Measurements from ENCODE around the gene MACF1. TPM values are rescaled to one million over a fixed set of nuclear protein-coding genes. Genes with fewer than 3 reads are reported as not detected.
A peak's percentile ranks its signal among the peaks of the same experiment; 100 is the strongest.

Gene MACF1
- total RNA-seq, 4 donors from 2014 or later: 187 to 436 (median 261) TPM

DNA sequence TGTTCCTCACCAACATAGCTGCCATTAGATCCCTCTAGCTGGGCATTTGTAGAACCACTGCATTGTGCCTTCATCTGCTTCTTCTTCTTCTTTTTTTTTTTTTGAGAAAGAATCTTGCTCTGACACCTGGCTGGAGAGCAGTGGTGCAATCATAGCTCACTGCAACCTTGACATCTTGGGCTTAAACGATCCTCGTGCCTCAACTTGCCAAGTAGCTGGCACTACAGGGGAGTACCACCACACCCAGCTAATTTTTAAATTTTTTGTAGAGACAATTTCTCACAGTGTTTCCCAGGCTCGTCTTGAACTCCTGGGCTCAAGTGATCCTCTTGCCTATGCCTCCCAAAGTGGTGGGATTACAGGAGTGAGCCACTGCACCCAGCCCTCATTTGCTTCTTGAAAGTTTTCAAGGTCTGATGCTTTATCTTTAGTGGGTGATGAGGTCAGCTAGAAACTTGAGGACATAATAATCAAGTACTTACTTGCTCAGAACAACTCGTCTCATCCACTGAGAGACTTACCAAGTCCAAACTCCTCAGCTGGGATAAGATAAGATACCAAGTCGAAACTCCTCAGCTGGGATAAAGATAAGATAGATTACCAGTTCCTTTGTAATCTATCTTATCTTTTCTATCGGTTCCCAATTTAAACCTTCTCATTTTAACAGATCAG lies 71.5 kb downstream of the MACF1 start:
- Histone ChIP-seq H3K36me3 (no peaks in the 10 kb centered on the region), H3K27me3 (no peaks in the 10 kb centered on the region), H3K4me3 (no peak overlapping the region), H3K9me3 (no peaks in the 10 kb centered on the region), H3K27ac (peak overlapping the region in 1 of 4 donors; percentile 13), H3K4me1 (peaks cover 0 to 33% (median 0%) of the 10 kb centered on the region in 4 donors)
- no peak for TF ChIP-seq CTCF (IDR thresholded peaks at IDR 0.05)
- TF ChIP-seq POLR2A (IDR thresholded peaks at IDR 0.05): no peak
- DNase-seq: no peak

DNA sequence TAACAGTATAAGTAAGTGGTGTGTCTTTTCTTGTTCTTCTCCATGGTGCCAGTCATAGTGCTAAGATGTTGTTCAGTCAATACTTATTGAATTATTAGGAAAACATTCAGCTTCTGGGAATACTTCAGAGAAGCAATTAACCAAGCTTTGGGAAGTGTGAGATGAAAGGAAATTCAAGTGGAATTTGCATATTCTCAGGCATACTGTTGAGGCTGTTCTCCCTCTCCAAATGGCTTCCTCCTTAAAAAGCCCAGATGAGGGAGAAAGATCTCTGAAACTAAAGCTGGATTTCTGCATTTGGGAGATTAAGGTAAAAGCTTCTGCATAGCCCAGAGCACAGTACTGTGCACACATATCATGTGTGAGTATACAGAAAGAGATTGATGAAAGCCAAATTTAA lies 73.4 kb downstream of the MACF1 start:
- H3K27ac ChIP-seq: no peak overlapping the region
- no peak for DNase-seq
- no peaks in the 10 kb centered on the region for H3K27me3 ChIP-seq
- H3K4me1 ChIP-seq: peaks cover 0 to 14% (median 0%) of the 10 kb centered on the region in 4 donors
- H3K4me3 ChIP-seq: no peak overlapping the region
- no peak for TF ChIP-seq CTCF (IDR thresholded peaks at IDR 0.05)
- TF ChIP-seq POLR2A (IDR thresholded peaks at IDR 0.05): no peak
- H3K36me3 ChIP-seq: no peaks in the 10 kb centered on the region
- H3K9me3 ChIP-seq: no peaks in the 10 kb centered on the region

GRCh38 chr1:39282537-39283216 lies 78.2 kb downstream of the MACF1 start:
- no peak for DNase-seq
- H3K36me3 ChIP-seq: peaks cover 0 to 47% (median 0%) of the 10 kb centered on the region in 3 donors
- H3K27ac ChIP-seq: no peak overlapping the region

GRCh38 chr1:39283858-39284257 lies 79.4 kb downstream of the MACF1 start:
- DNase-seq: no peak
- no peak overlapping the region for H3K27ac ChIP-seq
- peaks cover 0 to 59% (median 0%) of the 10 kb centered on the region in 3 donors for H3K36me3 ChIP-seq
- H3K9me3 ChIP-seq: no peaks in the 10 kb centered on the region
- TF ChIP-seq CTCF (IDR thresholded peaks at IDR 0.05) (no peak), POLR2A (IDR thresholded peaks at IDR 0.05) (no peak)
- H3K4me1 ChIP-seq: peaks cover 0 to 3% (median 0%) of the 10 kb centered on the region in 4 donors
- H3K4me3 ChIP-seq: no peak overlapping the region
- no peaks in the 10 kb centered on the region for H3K27me3 ChIP-seq

More at GRCh38 chr1:39282537-39283216, 78.2 kb downstream of the MACF1 start:
- Histone ChIP-seq H3K27me3 (no peaks in the 10 kb centered on the region), H3K9me3 (no peaks in the 10 kb centered on the region), H3K4me1 (peaks cover 0 to 6% (median 0%) of the 10 kb centered on the region in 4 donors), H3K4me3 (no peak overlapping the region)
- TF ChIP-seq POLR2A (IDR thresholded peaks at IDR 0.05) (no peak), CTCF (IDR thresholded peaks at IDR 0.05) (no peak)

GRCh38 chr1:39287541-39287940 lies 83.0 kb downstream of the MACF1 start:
- H3K36me3 ChIP-seq: peaks cover 0 to 76% (median 0%) of the 10 kb centered on the region in 3 donors
- DNase-seq: no peak
- TF ChIP-seq POLR2A (IDR thresholded peaks at IDR 0.05) (no peak), CTCF (IDR thresholded peaks at IDR 0.05) (no peak)
- H3K27ac ChIP-seq: no peak overlapping the region
- no peaks in the 10 kb centered on the region for H3K27me3 ChIP-seq
- H3K4me3 ChIP-seq: no peak overlapping the region
- no peaks in the 10 kb centered on the region for H3K9me3 ChIP-seq
- no peaks in the 10 kb centered on the region for H3K4me1 ChIP-seq
